T follicular helper cell (primary cell): ENCODE measurements around the gene CAPG.
A peak's percentile ranks its signal among the peaks of the same experiment; 100 is the strongest.
"Not testable (repeated sequence)": the region's sequence is repeated elsewhere in the genome, so short reads cannot be mapped to it uniquely, and the experiment has no call there.

Experiments used
- DNase-seq: peaks from one replicate; pipeline ENCODE4 v3.0.0-alpha.2; 2020; ENCODE audit warnings: low read depth

The CAPG gene

GRCh38 chr2:85420536-85421259, 10.5 kb upstream of the CAPG start:
- peak; percentile 80 for DNase-seq

- no peak for DNase-seq
Measured at GRCh38 chr2:85419009-85419675, 9.0 kb upstream of the CAPG start.

- DNase-seq = peak; percentile 74
Measured at GRCh38 chr2:85418132-85419008, 8.2 kb upstream of the CAPG start, which contains the start of gene SH2D6. Gene SH2D6 (plus strand): TSS chr2:85418714. CDS start chr2:85429466, 10,752 bp downstream.

GRCh38 chr2:85415980-85416650, 5.9 kb upstream of the CAPG start:
- DNase-seq = no peak

GRCh38 chr2:85414761-85415553, 4.8 kb upstream of the CAPG start:
- no peak for DNase-seq

- not testable (repeated sequence) for DNase-seq
Measured at GRCh38 chr2:85414421-85414759, 4.2 kb upstream of the CAPG start.

GRCh38 chr2:85413592-85414420, 3.6 kb upstream of the CAPG start:
- no peak for DNase-seq

- no peak for DNase-seq
Measured at GRCh38 chr2:85411405-85411748, 1.2 kb upstream of the CAPG start.

GRCh38 chr2:85410584-85411404, 628 bp upstream of the CAPG start:
- DNase-seq = no peak

GRCh38 chr2:85405201-85406059, 4.7 kb downstream of the CAPG start:
- DNase-seq = peak; percentile 32

GRCh38 chr2:85401844-85402243, 8.3 kb downstream of the CAPG start:
- DNase-seq = no peak

- DNase-seq = no peak
Measured at GRCh38 chr2:85401464-85401805, 8.7 kb downstream of the CAPG start.

- DNase-seq = no peak
Measured at GRCh38 chr2:85400541-85401463, 9.4 kb downstream of the CAPG start.

GRCh38 chr2:85400023-85400422, 10.1 kb downstream of the CAPG start:
- DNase-seq = no peak

GRCh38 chr2:85399183-85399455, 11.0 kb downstream of the CAPG start:
- DNase-seq = no peak

- no peak for DNase-seq
Measured at GRCh38 chr2:85398426-85399182, 11.6 kb downstream of the CAPG start.

- DNase-seq = no peak
Measured at GRCh38 chr2:85397925-85398331, 12.2 kb downstream of the CAPG start.
